Lower lobe of right lung (tissue), 2 donors: ENCODE results near the gene PRPF40B. TPM values are rescaled to one million over a fixed set of nuclear protein-coding genes. Genes with fewer than 3 reads are reported as not detected.

ENCODE experiments used
- ATAC-seq, 2 donors: fragments of 200-7000 bp; cut with Tn5 transposase; one replicate each; pipeline ENCODE4 v1.9.1; 2020 to 2022; ENCODE audit warnings: mild to moderate bottlenecking in 2 of 2, moderate library complexity in 2 of 2
- DNase-seq: peaks from one replicate; pipeline ENCODE4 v3.0.0-alpha.2; 2020
- H3K27ac ChIP-seq: fragments of 200-600 bp; one replicate; pipeline ENCODE4 v1.8.0; 2022
- H3K27me3 ChIP-seq: fragments of 200-600 bp; one replicate; pipeline ENCODE4 v1.8.0; 2022; ENCODE audit warnings: low read depth
- H3K36me3 ChIP-seq: fragments of 200-600 bp; one replicate; pipeline ENCODE4 v1.8.0; 2022; ENCODE audit warnings: mild to moderate bottlenecking
- H3K4me1 ChIP-seq: fragments of 200-600 bp; one replicate; pipeline ENCODE4 v1.8.0; 2022
- H3K4me3 ChIP-seq: fragments of 200-600 bp; one replicate; pipeline ENCODE4 v1.8.0; 2022; ENCODE audit warnings: mild to moderate bottlenecking
- H3K9me3 ChIP-seq: fragments of 200-600 bp; one replicate; pipeline ENCODE4 v1.8.0; 2022
- CTCF ChIP-seq: fragments of 200-600 bp; IDR thresholded peaks from one replicate; pipeline ENCODE4 v1.8.0; 2022; ENCODE audit warnings: antibody characterized with exemption, mild to moderate bottlenecking
- intact Hi-C: fragments of 100-400 bp; cut with DNase I; formaldehyde crosslinking; loops from one replicate; pipeline ENCODE4 v1.11.0; 2022
- total RNA-seq: library from RNA; stranded (reverse); fragmentation: NEBNext Ultra II Directional; extraction: Animal tissue kit (Norgen Biotek cat#: 25700); gene quantifications from one replicate; pipeline ENCODE4 v1.2.1, GENCODE V29; 2021
- donor health status: DM: no; HTN: yes; CAD: no; lungs with severe emphysema.

The PRPF40B gene
- total RNA-seq, 1 donor from 2014 or later, result 19.3 TPM

GRCh38 chr12:49684310-49684854 lies 61.0 kb downstream of the PRPF40B start:
- H3K4me1 ChIP-seq, result peaks cover 21% of the 10 kb centered on the region
- no peaks in the 10 kb centered on the region for H3K9me3 ChIP-seq
- no peak overlapping the region for H3K27ac ChIP-seq
- DNase-seq (no peak), ATAC-seq (no peak)
- intact Hi-C loops, result no loop called here
- H3K4me3 ChIP-seq, result no peak overlapping the region
- no peaks in the 10 kb centered on the region for H3K27me3 ChIP-seq
- TF ChIP-seq CTCF, result no peak
- no peaks in the 10 kb centered on the region for H3K36me3 ChIP-seq

GRCh38 chr12:49687941-49688340 lies 64.6 kb downstream of the PRPF40B start:
- DNase-seq, result no peak
- no peaks in the 10 kb centered on the region for H3K27me3 ChIP-seq
- TF ChIP-seq CTCF, result no peak
- H3K4me3 ChIP-seq, result no peak overlapping the region
- no peaks in the 10 kb centered on the region for H3K9me3 ChIP-seq
- H3K27ac ChIP-seq, result no peak overlapping the region
- peaks cover 45% of the 10 kb centered on the region for H3K4me1 ChIP-seq
- no peak for ATAC-seq
- no peaks in the 10 kb centered on the region for H3K36me3 ChIP-seq
- intact Hi-C loops, result no loop called here

- ATAC-seq (no peak), DNase-seq (no peak)
- no peaks in the 10 kb centered on the region for H3K9me3 ChIP-seq
- H3K4me3 ChIP-seq, result no peak overlapping the region
- H3K27me3 ChIP-seq, result no peaks in the 10 kb centered on the region
- no peaks in the 10 kb centered on the region for H3K36me3 ChIP-seq
- H3K27ac ChIP-seq, result no peak overlapping the region
- intact Hi-C loops, result no loop called here
- TF ChIP-seq CTCF, result no peak
- H3K4me1 ChIP-seq, result peaks cover 39% of the 10 kb centered on the region
These were observed 65.9 kb downstream of the PRPF40B start for GRCh38 chr12:49689237-49689636.

- H3K27ac ChIP-seq, result no peak overlapping the region
- no peaks in the 10 kb centered on the region for H3K36me3 ChIP-seq
- intact Hi-C loops, result no loop called here
- H3K4me1 ChIP-seq, result peaks cover 36% of the 10 kb centered on the region
- ATAC-seq (peak in 1 of 2 donors; percentile 23), DNase-seq (no peak)
- no peak overlapping the region for H3K4me3 ChIP-seq
- no peak for TF ChIP-seq CTCF
- no peaks in the 10 kb centered on the region for H3K27me3 ChIP-seq
- H3K9me3 ChIP-seq, result no peaks in the 10 kb centered on the region
These were observed 66.4 kb downstream of the PRPF40B start for GRCh38 chr12:49689785-49690184.

- ATAC-seq (no peak), DNase-seq (no peak)
- H3K4me3 ChIP-seq, result no peak overlapping the region
- intact Hi-C loops, result no loop called here
- H3K4me1 ChIP-seq, result peaks cover 51% of the 10 kb centered on the region
- H3K9me3 ChIP-seq, result no peaks in the 10 kb centered on the region
- no peak overlapping the region for H3K27ac ChIP-seq
- no peaks in the 10 kb centered on the region for H3K36me3 ChIP-seq
- H3K27me3 ChIP-seq, result no peaks in the 10 kb centered on the region
- TF ChIP-seq CTCF, result no peak
These were observed 69.5 kb downstream of the PRPF40B start for GRCh38 chr12:49692851-49693250.
